Measurements from ENCODE around the gene RBMS1.
A peak's percentile ranks its signal among the peaks of the same experiment; 100 is the strongest.

The RBMS1 gene

DNA sequence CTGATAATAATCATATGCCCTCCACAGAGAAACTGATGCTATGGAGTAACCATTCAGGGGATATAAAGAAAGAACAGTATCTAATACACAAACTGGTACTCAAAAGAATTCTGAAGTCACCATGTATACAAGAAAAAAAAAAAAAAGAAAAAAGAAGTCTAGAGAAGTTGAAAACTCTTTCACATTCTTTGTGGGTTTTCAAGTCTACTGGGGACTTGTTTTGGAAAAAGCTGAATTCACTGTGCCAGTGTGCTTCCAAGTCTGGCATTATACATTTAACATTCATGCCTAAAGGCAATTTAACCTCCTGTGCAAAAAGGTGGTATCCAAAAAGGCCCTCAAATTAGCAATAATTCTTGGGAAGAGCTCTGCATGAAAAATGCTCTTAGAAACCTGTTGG, 198.7 kb downstream of the RBMS1 start:
- Histone ChIP-seq H3K9me3 (no peaks in the 10 kb centered on the region), H3K36me3 (peaks cover 11 to 34% (median 24%) of the 10 kb centered on the region in 3 donors), H3K27ac (peak overlapping the region in 1 of 2 donors; percentile 53), H3K4me1 (peaks cover 0 to 50% (median 19%) of the 10 kb centered on the region in 4 donors), H3K4me3 (no peak overlapping the region), H3K27me3 (no peaks in the 10 kb centered on the region)
- no peak for DNase-seq
- intact Hi-C loops (cut with DNase I; ENCODE audit: low total_unique reads) = no loop called here
- TF ChIP-seq, protein P1, sequence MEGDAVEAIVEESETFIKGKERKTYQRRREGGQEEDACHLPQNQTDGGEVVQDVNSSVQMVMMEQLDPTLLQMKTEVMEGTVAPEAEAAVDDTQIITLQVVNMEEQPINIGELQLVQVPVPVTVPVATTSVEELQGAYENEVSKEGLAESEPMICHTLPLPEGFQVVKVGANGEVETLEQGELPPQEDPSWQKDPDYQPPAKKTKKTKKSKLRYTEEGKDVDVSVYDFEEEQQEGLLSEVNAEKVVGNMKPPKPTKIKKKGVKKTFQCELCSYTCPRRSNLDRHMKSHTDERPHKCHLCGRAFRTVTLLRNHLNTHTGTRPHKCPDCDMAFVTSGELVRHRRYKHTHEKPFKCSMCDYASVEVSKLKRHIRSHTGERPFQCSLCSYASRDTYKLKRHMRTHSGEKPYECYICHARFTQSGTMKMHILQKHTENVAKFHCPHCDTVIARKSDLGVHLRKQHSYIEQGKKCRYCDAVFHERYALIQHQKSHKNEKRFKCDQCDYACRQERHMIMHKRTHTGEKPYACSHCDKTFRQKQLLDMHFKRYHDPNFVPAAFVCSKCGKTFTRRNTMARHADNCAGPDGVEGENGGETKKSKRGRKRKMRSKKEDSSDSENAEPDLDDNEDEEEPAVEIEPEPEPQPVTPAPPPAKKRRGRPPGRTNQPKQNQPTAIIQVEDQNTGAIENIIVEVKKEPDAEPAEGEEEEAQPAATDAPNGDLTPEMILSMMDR (IDR thresholded peaks at IDR 0.05) = no peak

DNA sequence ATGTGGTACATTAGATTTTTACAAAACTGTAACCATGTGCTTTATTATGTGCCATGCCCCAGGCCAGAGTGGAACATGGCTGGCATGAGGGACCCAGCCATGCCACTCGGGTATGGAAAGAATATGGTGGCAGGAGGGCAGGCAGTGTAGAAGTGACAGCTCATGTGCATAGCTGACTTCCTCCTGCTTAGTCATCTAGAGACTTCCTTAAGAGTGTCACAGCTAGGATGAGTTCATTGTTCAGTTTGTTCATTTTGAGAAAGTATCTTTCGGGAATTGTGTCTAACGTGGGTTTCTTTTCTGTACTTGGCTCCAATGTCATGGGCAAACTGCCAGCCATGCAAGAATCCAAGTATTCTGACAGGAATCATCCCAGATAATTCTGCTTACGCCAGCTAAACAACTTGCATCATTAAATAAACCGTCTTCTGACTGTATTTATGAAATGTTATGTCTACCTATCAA, 199.2 kb downstream of the RBMS1 start:
- intact Hi-C loops (cut with DNase I; ENCODE audit: low total_unique reads) = no loop called here
- H3K36me3 ChIP-seq = peaks cover 8 to 29% (median 19%) of the 10 kb centered on the region in 3 donors
- TF ChIP-seq, protein P1 (IDR thresholded peaks at IDR 0.05) = no peak
- peak in 1 of 2 donors; percentile 56 for DNase-seq
- H3K9me3 ChIP-seq = no peaks in the 10 kb centered on the region
- peaks cover 0 to 55% (median 21%) of the 10 kb centered on the region in 4 donors for H3K4me1 ChIP-seq
- no peaks in the 10 kb centered on the region for H3K27me3 ChIP-seq
- H3K27ac ChIP-seq = peak overlapping the region; percentile 42 to 53
- no peak overlapping the region for H3K4me3 ChIP-seq

DNA sequence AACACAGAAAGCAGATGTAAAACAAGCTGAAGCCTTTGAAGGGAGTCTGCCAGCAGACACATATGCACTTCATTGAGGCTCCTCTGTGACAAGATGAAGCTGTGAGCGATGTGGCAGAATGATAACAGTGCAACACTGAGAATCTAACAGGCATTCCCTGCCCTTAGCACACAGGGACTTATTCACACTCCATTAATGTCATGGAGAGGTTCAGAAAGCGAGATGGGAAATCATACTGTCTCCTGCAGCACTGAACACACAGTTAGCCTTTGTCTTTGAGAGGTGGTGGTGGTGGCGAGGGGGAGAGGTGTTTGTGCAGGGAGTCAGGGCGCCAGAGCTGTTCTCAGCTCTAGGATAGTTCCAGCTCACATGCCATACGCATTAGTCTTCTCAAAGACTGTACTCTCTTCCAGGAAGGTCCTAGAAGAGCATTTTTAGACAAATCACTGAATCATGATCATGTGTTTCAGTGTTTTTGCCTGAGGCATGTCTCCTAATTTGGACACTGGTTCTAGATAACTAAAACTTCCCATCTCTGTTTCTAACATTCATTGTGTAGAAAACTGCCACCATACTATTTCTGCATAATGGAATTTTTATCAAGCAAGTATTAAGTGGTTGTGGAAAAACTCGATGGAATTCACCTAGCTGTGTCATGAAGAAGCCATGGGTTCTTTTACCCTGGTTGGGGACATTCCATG, 200.1 kb downstream of the RBMS1 start:
- Histone ChIP-seq H3K27ac (peak overlapping the region; percentile 42 to 53), H3K27me3 (no peaks in the 10 kb centered on the region), H3K9me3 (no peaks in the 10 kb centered on the region), H3K36me3 (peaks cover 2 to 20% (median 14%) of the 10 kb centered on the region in 3 donors), H3K4me1 (peaks cover 0 to 63% (median 28%) of the 10 kb centered on the region in 4 donors), H3K4me3 (no peak overlapping the region)
- TF ChIP-seq, protein P1 (IDR thresholded peaks at IDR 0.05) = no peak
- intact Hi-C loops (cut with DNase I; ENCODE audit: low total_unique reads) = no loop called here
- no peak for DNase-seq

DNA sequence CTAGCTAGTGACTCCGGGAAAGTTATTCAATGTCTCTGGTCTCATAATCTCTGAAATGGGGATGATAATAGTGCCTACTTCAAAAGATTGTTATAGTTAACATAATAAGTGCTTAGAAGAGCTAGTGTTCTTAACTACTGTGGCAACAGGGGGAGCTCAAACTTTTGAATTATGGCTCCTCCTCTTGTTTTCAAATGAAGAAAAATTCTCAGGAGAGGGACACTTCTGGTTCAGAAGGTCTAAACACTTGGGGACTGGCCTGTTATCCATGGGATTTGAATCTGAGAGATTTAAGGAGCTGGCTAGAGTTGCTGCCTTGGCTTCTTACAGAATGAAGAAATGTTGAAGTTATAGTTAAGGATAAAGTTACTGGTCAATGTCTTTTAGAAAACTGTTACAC, 201.4 kb downstream of the RBMS1 start:
- Histone ChIP-seq H3K4me1 (peaks cover 0 to 73% (median 39%) of the 10 kb centered on the region in 4 donors), H3K27me3 (no peaks in the 10 kb centered on the region), H3K4me3 (no peak overlapping the region), H3K27ac (no peak overlapping the region), H3K9me3 (no peaks in the 10 kb centered on the region), H3K36me3 (peaks cover 0 to 8% (median 3%) of the 10 kb centered on the region in 3 donors)
- intact Hi-C loops (cut with DNase I; ENCODE audit: low total_unique reads) = no loop called here
- TF ChIP-seq, protein P1 (IDR thresholded peaks at IDR 0.05) = no peak
- no peak for DNase-seq

DNA sequence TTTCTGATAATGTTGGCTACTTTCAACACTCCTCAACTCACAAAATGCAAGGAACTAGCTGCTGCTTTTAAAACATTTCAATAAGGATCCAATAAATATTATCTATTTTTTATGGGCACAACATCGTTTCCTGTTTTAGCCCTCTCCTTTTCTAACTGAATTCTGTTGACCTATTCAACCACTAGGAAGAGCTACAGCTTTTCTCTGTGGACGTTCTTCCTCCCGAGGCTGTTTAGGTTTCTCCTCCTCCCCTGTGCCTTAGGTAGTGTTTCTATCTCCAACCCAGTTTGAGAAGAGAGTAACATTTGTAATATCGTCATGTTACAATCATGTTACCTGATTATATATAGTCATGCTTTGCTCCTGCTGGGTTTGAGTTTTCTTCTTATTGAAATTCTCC, 202.2 kb downstream of the RBMS1 start:
- intact Hi-C loops (cut with DNase I; ENCODE audit: low total_unique reads) = no loop called here
- Histone ChIP-seq H3K9me3 (no peaks in the 10 kb centered on the region), H3K4me3 (no peak overlapping the region), H3K27ac (peak overlapping the region in 1 of 2 donors; percentile 20), H3K36me3 (peaks cover 6% of the 10 kb centered on the region in 3 donors), H3K27me3 (no peaks in the 10 kb centered on the region), H3K4me1 (peaks cover 0 to 78% (median 40%) of the 10 kb centered on the region in 4 donors)
- TF ChIP-seq, protein P1 (IDR thresholded peaks at IDR 0.05) = no peak
- no peak for DNase-seq

Measured in tibial artery (tissue), 4 donors.